Right ventricle myocardium superior (tissue), 1 donor: ENCODE data around the gene POFUT2. TPM values are rescaled to one million over a fixed set of nuclear protein-coding genes. Genes with fewer than 3 reads are reported as not detected.

Experiments
- ATAC-seq: fragments of 200-7000 bp; cut with Tn5 transposase; one replicate; pipeline ENCODE4 v1.9.1; 2020; ENCODE audit warnings: mild to moderate bottlenecking; ENCODE audit not compliant: poor library complexity
- DNase-seq: peaks from one replicate; pipeline ENCODE4 v3.0.0-alpha.2; 2020
- intact Hi-C: fragments of 100-400 bp; cut with DNase I; formaldehyde crosslinking; loops from one replicate; pipeline ENCODE4 v1.11.2; 2022
- long read RNA-seq: library from polyadenylated mRNA; unstranded; transcript quantifications from one replicate; pipeline ENCODE4 v2.0.0, GENCODE V29; 2021
- total RNA-seq: library from RNA; stranded (reverse); fragmentation: NEBNext Ultra II Directional; extraction: Animal tissue kit (Norgen Biotek cat#: 25700); gene quantifications from one replicate; pipeline ENCODE4 v1.2.1, GENCODE V29; 2021
- donor health status: DM: no; HTN: yes; CAD: no; lungs with severe emphysema.

Gene POFUT2
- total RNA-seq: 15.3 TPM
- long read RNA-seq, transcript POFUT2-203 (9 exons, 2,871 nt): major isoform, 31 of 46 reads
- long read RNA-seq, partial matches to known transcripts: 3 of 46 reads
- long read RNA-seq, other reads (novel, unspliced or antisense): 9 of 46 reads

DNA sequence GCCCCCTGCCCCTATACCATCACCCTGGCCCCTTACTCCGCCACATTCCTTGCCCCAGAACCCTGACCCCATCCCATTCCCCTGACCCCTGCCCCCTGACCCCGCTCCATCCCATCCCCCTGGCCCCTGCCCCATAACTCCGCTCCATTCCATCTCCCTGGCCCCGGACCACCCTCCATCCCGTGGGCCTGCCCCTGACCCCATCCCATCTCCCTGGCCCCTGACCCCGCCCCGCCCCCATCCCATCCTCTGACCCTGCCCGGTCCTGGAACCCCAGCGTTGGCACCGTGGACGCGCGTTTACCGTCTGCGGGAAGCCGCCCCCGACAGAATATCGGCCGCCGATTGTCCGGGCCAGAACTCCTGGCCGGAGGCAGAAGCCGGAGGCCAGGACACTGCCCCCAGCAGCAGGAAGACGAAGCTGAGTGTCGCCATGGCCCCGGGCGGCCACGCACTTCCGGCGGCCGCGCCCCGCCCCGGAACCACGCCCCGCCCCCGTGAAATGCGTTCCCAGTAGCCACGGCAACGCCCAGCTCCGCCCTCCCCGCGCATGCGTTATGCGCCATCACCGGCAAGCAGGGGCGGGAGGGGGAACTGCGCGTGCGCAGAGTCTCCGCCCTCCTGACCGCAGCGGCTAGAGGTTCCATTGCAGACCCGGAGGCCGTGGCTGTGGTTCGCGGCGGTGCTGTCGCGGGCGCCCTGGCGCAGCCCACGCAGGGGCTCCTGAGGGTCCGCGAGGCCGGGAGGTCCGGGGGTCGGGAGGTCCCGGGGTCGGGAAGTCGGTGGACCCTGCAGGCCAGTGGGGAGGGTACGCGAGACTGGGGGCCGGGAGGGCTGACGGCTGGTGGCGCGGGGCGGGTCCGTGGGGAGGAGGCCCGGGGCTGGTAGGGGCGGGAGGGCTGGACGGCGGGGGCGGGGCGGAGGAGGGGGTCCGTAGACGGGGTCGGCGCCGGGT is at the start of gene POFUT2:
TSS of gene POFUT2 (minus strand) at position 458 of the 954 bp plus-strand sequence. CDS start at position 434, 24 bp downstream.
- intact Hi-C loops: no loop called here
- ATAC-seq (peak; percentile 94), DNase-seq (peak; percentile 98)

DNA sequence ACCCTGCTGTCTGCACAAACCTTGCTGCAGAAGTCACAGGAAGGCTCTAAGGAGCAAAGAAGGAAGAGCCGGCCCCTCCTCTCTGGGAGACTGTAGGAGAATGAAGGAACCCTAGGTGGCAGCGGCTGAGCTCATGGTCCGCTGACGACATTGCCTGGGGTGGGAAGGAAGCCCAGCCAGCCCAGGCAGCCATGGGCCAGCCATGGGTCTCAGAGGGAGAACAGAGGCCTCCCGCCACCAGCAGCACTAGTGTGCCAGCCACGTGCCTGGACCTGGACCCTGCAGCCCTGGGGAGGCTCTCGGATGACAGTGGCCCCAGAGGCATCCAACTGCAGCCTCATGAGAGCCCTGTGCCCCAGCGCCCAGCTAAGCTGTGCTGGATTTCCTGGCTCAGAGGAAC is 49.2 kb upstream of the POFUT2 start:
- DNase-seq: peak; percentile 64
- peak; percentile 69 for ATAC-seq
- intact Hi-C loops: no loop called here

DNA sequence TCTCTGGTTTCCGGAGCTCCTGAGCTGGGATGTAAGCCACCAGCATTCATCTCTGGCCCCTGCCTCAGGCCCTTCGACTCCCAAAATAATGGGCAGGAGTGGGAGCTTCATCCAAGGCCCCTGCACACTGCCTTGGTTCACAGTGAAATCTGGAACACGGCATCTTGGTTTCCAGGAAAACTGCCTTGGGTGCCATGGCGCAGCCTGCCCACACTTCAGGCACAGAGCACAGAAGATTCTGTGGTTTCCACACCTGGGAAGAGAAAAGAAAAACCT is 48.8 kb upstream of the POFUT2 start:
- intact Hi-C loops: no loop called here
- DNase-seq: peak; percentile 10
- no peak for ATAC-seq

GRCh38 chr21:45335761-45336534 is 48.3 kb upstream of the POFUT2 start:
- ATAC-seq: no peak
- intact Hi-C loops: no loop called here
- peak; percentile 24 for DNase-seq

DNA sequence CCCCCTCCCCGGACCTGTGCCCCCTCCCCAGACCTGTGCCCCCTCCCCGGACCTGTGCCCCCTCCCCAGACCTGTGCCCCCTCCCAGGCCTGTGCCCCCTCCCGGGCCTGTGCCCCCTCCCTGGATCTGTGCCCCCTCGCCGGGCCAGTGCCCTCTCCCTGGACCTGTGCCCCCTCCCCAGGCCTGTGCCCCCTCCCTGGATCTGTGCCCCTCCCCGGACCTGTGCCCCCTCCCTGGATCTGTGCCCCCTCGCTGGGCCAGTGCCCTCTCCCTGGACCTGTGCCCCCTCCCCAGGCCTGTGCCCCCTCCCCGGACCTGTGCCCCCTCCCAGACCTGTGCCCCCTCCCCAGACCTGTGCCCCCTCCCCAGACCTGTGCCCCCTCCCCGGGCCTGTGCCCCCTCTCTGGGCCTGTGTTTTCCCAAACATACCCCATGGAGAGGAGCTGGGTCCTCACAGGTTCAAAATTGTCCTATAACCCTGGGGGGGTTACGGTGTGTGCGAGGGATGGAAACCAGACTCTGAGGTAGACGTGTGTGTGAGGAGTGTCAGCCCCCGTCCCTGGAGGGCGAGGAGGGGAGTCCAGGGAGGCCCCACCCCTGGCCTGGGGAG is 47.6 kb upstream of the POFUT2 start:
- intact Hi-C loops: no loop called here
- peak; percentile 20 for DNase-seq
- ATAC-seq: no peak

DNA sequence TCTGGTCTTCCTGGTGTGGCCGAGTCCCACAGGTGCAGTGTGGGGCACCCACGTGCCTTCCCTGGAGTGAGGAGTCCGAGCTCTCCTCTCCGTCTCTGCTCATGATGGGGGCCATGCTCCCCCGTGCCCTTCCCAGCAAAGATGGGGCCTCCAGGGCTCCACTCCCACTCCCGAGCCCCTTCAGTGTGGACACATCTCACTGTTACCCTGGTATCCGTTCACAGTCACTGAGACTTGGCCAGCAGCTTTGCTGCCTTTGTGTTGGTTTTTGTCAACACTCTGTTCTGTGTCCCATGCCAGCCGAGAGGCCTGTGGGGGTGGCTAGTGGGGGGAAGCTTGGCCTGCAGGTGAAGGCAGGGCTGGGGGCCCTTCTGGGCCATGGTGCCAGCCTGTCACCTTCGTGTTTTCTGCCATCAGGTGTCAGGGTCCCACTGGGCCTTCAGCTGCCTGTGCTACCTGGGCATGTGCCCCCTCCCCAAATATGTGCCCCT is 46.9 kb upstream of the POFUT2 start:
- peak; percentile 20 for DNase-seq
- ATAC-seq: no peak
- intact Hi-C loops: no loop called here

- intact Hi-C loops: no loop called here
- ATAC-seq: no peak
- DNase-seq: no peak
These were observed 46.4 kb upstream of the POFUT2 start for GRCh38 chr21:45334134-45334533.

DNA sequence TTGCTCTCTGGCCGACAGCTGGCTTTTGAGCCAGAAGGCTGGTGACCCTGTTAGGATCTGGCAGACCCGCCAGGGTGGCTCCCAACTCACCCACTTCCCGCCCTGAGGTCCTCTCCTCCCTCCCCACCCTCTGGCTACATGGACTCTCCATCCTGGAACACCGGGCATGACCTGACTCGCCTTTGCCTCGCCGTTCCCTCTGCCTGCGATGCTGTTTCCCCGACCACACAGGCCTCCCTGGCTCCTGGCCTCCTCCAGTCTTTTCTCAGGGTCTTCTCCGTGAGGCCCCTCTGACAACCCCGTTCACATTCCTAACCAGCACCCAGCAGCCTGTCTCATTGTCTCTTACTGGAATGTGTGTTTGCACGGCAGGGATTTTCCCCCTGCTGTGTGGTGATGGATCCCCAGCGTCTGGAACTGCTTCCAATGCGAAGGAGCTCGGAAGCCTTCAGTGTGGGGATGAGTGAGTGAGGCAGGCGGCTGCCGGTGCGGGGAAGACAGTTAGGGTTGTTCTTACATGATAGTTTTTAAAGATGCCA is 46.0 kb upstream of the POFUT2 start:
- intact Hi-C loops: no loop called here
- no peak for ATAC-seq
- DNase-seq: peak; percentile 13

GRCh38 chr21:45332981-45333582 is 45.4 kb upstream of the POFUT2 start:
- ATAC-seq: no peak
- DNase-seq: peak; percentile 35
- intact Hi-C loops: no loop called here

DNA sequence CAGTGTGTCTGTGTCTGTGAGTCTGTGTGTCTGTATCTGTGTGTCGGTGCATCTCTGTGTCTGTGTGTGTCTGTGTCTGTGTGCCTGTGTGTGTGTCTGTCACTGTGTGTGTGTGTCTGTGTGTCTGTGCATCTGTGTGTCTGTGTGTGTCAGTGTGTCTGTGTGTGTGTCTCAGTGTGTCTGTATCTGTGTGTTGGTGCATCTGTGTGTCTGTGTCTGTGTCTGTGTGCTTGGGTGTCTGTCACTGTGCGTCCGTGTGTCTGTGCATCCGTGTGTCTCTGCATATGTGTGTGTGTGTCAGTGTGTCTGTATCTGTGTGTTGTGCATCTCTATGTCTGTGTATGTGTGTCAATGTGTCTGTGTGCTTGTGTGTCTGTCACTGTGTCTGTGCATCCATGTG is 44.7 kb upstream of the POFUT2 start:
- DNase-seq: peak; percentile 13
- no peak for ATAC-seq
- intact Hi-C loops: no loop called here

DNA sequence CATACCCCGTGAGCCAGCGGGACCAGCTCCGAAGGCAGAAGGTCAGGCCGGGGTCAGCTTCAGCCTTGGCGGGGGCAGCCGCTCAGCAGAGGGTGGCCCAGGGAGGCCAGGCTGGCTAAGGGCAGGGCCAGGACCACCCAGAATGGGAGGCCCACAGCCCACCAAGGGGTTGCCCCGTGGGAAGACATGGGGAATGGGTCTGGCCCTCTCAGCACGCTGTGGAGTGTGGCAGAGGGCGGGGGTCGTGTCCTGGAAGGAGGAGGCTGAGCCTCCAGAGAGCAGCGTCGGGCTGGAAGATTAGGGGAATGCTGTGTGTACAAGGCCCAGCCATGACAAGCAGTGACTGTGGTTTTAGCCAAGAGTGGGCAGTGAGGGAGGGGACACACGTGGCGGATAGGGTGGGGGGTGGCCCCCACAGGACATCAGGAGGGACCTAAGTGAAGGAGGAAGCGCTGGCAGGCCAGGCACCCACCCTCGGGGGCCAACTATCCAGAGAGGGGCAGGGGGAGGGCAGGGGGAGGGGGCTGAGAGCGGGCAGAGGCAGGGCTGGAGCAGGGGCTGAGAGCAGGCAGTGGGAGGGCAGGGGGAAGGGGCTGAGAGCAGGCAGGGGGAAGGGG is 43.9 kb upstream of the POFUT2 start:
- intact Hi-C loops: no loop called here
- DNase-seq (peak; percentile 16), ATAC-seq (no peak)

DNA sequence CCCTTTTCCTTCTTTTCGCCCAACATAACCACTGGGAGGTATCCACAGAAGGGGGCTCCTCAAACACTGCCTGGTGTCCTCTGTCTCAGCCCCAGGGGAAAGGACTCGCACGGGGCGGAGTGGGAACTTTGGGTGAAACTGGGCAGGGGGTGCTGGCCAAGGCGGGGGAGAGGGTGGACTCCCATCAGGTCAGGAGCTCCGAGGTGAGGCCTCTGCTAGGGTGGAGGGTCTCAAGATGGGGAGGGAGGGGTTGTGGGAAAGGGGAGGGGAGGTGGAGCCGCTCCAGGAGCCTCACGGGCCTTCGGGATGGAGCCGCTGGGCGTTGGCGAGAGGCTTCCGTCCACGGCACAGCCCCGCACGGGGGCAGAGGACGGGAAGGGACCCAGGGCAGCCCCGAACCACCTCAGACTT is 43.2 kb upstream of the POFUT2 start:
- DNase-seq (peak; percentile 22), ATAC-seq (no peak)
- intact Hi-C loops: no loop called here

DNA sequence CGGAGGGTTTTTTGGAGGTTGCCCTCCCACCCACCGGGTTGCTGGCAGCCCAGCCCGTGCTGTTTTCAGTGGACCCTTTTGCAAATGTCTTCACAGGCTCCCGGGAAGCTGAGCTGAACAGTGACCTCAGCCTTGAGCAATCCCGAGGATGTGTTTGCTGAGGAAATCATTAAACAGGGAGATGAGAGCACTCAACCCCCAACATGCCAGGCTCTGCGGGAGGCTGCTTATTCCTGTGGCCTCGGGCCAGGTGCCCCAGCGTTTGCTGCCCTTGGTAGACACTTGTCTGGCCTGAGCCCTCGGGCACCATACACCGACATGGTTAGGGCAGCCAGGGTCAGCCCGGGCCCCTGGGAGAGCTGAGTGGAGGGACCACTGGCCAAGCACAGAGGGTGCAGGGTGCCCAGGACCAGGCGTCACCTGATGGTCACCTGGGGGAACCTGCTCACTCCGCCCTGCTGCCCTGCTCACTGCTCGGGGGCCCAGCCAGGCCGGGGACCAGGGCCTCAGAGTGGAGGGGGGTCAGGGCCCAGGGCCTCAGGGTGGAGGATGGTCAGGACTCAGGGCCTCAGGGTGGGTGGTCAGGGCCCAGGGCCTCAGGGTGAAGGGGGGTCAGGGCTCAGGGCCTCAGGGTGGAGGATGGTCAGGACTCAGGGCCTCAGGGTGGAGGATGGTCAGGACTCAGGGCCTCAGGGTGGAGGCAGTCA is 42.5 kb upstream of the POFUT2 start:
- peak; percentile 28 for ATAC-seq
- intact Hi-C loops: no loop called here

GRCh38 chr21:45329261-45330074 is 41.8 kb upstream of the POFUT2 start:
- ATAC-seq: no peak
- peak; percentile 42 for DNase-seq
- intact Hi-C loops: no loop called here

More for the DNA sequence above, 42.5 kb upstream of the POFUT2 start:
- peak; percentile 47 for DNase-seq

DNA sequence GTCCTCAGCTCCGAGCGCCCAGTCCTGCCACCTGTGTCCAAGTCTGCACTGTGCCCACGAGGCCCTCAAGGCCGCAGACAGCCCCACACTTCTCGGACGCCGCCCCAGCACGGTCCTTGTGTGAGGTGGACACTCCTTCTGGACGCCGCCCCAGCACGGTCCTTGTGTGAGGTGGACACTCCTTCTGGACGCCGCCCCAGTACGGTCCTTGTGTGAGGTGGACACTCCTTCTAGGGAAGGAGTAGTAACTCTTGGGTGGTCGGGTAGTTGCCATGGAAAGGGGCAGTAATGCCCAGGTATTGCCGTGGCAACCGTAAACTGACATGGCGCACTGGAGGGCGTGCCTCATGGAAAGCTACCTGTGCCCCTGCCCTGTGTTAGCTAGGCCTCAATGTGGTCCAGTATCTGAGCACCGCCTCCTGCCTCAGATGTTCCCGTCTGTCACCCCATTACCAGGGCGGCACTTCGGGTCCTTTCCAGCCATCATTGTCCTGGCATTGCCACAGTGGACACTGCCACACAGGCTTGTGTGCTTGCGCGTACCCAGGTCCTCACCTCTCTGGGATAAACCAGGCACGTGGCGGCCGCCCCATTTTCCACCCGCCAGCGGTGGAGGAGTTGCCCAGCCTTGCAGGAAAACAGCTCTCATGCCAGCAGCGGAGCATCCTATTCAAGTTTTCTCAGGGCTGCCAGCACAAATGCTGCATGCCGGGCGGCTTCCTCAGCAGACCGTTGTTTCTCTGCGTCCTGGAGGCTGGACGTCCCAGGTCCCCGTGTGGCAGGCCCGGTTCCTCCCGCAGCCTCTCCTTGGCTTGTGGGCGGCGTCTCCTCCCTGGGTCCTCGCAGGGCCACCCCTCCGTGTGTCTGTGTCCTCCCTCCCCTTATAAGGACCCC is 40.8 kb upstream of the POFUT2 start:
- DNase-seq (peak; percentile 42), ATAC-seq (no peak)
- intact Hi-C loops: no loop called here
